GM12891 (cell line): Measurements from ENCODE around the gene LCLAT1.

Experiments
- POLR2A ChIP-seq: IDR thresholded peaks from 2 replicates; pipeline ENCODE4 v1.6.1; 2011; ENCODE audit warnings: low read depth, low read length, control low read depth
- POLR2AphosphoS5 ChIP-seq: IDR thresholded peaks from 2 replicates; pipeline ENCODE4 v1.6.1; 2011; ENCODE audit warnings: low read depth, low read length, control low read depth
- TAF1 ChIP-seq: IDR thresholded peaks from 2 replicates; pipeline ENCODE4 v1.6.1; 2011; ENCODE audit warnings: low read depth, low read length, control low read depth

- TF ChIP-seq POLR2AphosphoS5 (no peak), POLR2A (no peak), TAF1 (no peak)
Measured at GRCh38 chr2:30475542-30475941, 28.5 kb downstream of the LCLAT1 start.
